Measurements from ENCODE around the gene PARVB. TPM values are rescaled to one million over a fixed set of nuclear protein-coding genes. Genes with fewer than 3 reads are reported as not detected.

PARVB gene
- total RNA-seq, 4 donors from 2014 or later: 33.5 to 73.5 (median 41.5) TPM

- Histone ChIP-seq H3K27ac (no peak overlapping the region), H3K4me3 (no peak overlapping the region), H3K27me3 (peaks cover 0 to under 1% of the 10 kb centered on the region in 2 donors), H3K9me3 (no peaks in the 10 kb centered on the region), H3K4me1 (no peaks in the 10 kb centered on the region), H3K36me3 (no peaks in the 10 kb centered on the region)
- DNase-seq (ENCODE audit: low spot score in 2 of 2): no peak
- TF ChIP-seq EP300 (IDR thresholded peaks at IDR 0.05) (no peak), CTCF (IDR thresholded peaks at IDR 0.05) (no peak), POLR2A (IDR thresholded peaks at IDR 0.05) (no peak)
- 55 to 78% methylated on average over 4 of the region's 4 CpGs for WGBS, 2 donors
These were observed 162.6 kb downstream of the PARVB start for GRCh38 chr22:44186737-44187136.

GRCh38 chr22:44187652-44188230, 163.6 kb downstream of the PARVB start:
- DNase-seq (ENCODE audit: low spot score in 2 of 2): no peak
- Histone ChIP-seq H3K4me3 (no peak overlapping the region), H3K27ac (no peak overlapping the region), H3K36me3 (no peaks in the 10 kb centered on the region), H3K9me3 (no peaks in the 10 kb centered on the region), H3K27me3 (no peaks in the 10 kb centered on the region), H3K4me1 (no peaks in the 10 kb centered on the region)
- WGBS, 2 donors: 90 to 93% methylated on average over 11 to 12 of the region's 12 CpGs
- TF ChIP-seq POLR2A (IDR thresholded peaks at IDR 0.05) (no peak), CTCF (IDR thresholded peaks at IDR 0.05) (no peak), EP300 (IDR thresholded peaks at IDR 0.05) (no peak)

GRCh38 chr22:44188316-44188715, 164.2 kb downstream of the PARVB start:
- no peak for DNase-seq (ENCODE audit: low spot score in 2 of 2)
- H3K4me1 ChIP-seq: no peaks in the 10 kb centered on the region
- H3K9me3 ChIP-seq: no peaks in the 10 kb centered on the region
- no peaks in the 10 kb centered on the region for H3K36me3 ChIP-seq
- TF ChIP-seq CTCF (IDR thresholded peaks at IDR 0.05) (no peak), POLR2A (IDR thresholded peaks at IDR 0.05) (no peak), EP300 (IDR thresholded peaks at IDR 0.05) (no peak)
- no peak overlapping the region for H3K4me3 ChIP-seq
- H3K27me3 ChIP-seq: no peaks in the 10 kb centered on the region
- 90% methylated on average over 8 of the region's 8 CpGs for WGBS, 2 donors
- no peak overlapping the region for H3K27ac ChIP-seq

- no peaks in the 10 kb centered on the region for H3K9me3 ChIP-seq
- no peaks in the 10 kb centered on the region for H3K27me3 ChIP-seq
- 87 to 91% methylated on average over 9 to 12 of the region's 12 CpGs for WGBS, 2 donors
- TF ChIP-seq CTCF (IDR thresholded peaks at IDR 0.05): no peak
- no peak for TF ChIP-seq EP300 (IDR thresholded peaks at IDR 0.05)
- TF ChIP-seq POLR2A (IDR thresholded peaks at IDR 0.05): no peak
- no peak for DNase-seq (ENCODE audit: low spot score in 2 of 2)
- no peak overlapping the region for H3K4me3 ChIP-seq
- H3K27ac ChIP-seq: no peak overlapping the region
- H3K4me1 ChIP-seq: no peaks in the 10 kb centered on the region
- H3K36me3 ChIP-seq: no peaks in the 10 kb centered on the region
These were observed 165.0 kb downstream of the PARVB start for GRCh38 chr22:44188986-44189630.

GRCh38 chr22:44190381-44190976, 166.4 kb downstream of the PARVB start:
- WGBS, 2 donors: 73 to 82% methylated on average over 11 to 12 of the region's 12 CpGs
- Histone ChIP-seq H3K27ac (no peak overlapping the region), H3K27me3 (no peaks in the 10 kb centered on the region)

More at GRCh38 chr22:44190381-44190976, 166.4 kb downstream of the PARVB start:
- no peaks in the 10 kb centered on the region for H3K36me3 ChIP-seq
- H3K4me3 ChIP-seq: no peak overlapping the region
- no peaks in the 10 kb centered on the region for H3K4me1 ChIP-seq
- no peaks in the 10 kb centered on the region for H3K9me3 ChIP-seq
- no peak for DNase-seq (ENCODE audit: low spot score in 2 of 2)
- no peak for TF ChIP-seq CTCF (IDR thresholded peaks at IDR 0.05)
- TF ChIP-seq POLR2A (IDR thresholded peaks at IDR 0.05): no peak
- TF ChIP-seq EP300 (IDR thresholded peaks at IDR 0.05): no peak
